Liver (tissue), 9 donors: Measurements from ENCODE around the gene PIEZO2. TPM values are rescaled to one million over a fixed set of nuclear protein-coding genes. Genes with fewer than 3 reads are reported as not detected.

Experiments
- DNase-seq: peaks from one replicate; pipeline ENCODE4 v3.0.0-alpha.2; 2017; ENCODE audit warnings: low spot score
- H3K27ac ChIP-seq, 2 donors: one replicate each; pipeline ENCODE4 v1.7.0; 2013; ENCODE audit warnings: inconsistent platforms in 2 of 2, low read length in 2 of 2, control low read depth in 1 of 2, low read depth in 1 of 2, mild to moderate bottlenecking in 1 of 2
- H3K27me3 ChIP-seq, 4 donors: one replicate each; pipeline versions ENCODE4 v1.6.1 to v1.7.0; 2013; ENCODE audit warnings: low read length in 3 of 4, inconsistent platforms in 1 of 4, mild to moderate bottlenecking in 1 of 4, moderate library complexity in 1 of 4; ENCODE audit not compliant: control insufficient read depth in 4 of 4, insufficient read depth in 4 of 4
- H3K36me3 ChIP-seq, 4 donors: one replicate each; pipeline versions ENCODE4 v1.6.1 to v1.7.0; 2013; ENCODE audit warnings: low read length in 3 of 4, mild to moderate bottlenecking in 3 of 4, low read depth in 1 of 4, moderate library complexity in 1 of 4; ENCODE audit not compliant: control insufficient read depth in 4 of 4, insufficient read depth in 3 of 4
- H3K4me1 ChIP-seq, 4 donors: one replicate each; pipeline versions ENCODE4 v1.6.1 to v1.7.0; 2013; ENCODE audit warnings: low read length in 3 of 4, mild to moderate bottlenecking in 3 of 4, moderate library complexity in 1 of 4; ENCODE audit not compliant: control insufficient read depth in 4 of 4, insufficient read depth in 4 of 4
- H3K4me3 ChIP-seq, 3 donors: one replicate each; pipeline versions ENCODE4 v1.6.1 to v1.7.0; 2013; ENCODE audit warnings: low read length in 3 of 3, control low read depth in 1 of 3, low read depth in 1 of 3, mild to moderate bottlenecking in 1 of 3
- H3K9ac ChIP-seq, 2 donors: one replicate each; pipeline ENCODE4 v1.7.0; 2013; ENCODE audit warnings: low read length in 2 of 2, mild to moderate bottlenecking in 2 of 2, moderate library complexity in 2 of 2, control low read depth in 1 of 2, low read depth in 1 of 2
- H3K9me3 ChIP-seq, 4 donors: one replicate each; pipeline versions ENCODE4 v1.6.1 to v1.7.0; 2013; ENCODE audit warnings: low read length in 3 of 4; ENCODE audit not compliant: control insufficient read depth in 4 of 4
- EGR1 ChIP-seq, 2 donors: IDR thresholded peaks; 2 replicates each; pipeline ENCODE4 v1.6.1; 2016 to 2018; ENCODE audit warnings: antibody characterized with exemption in 2 of 2, low read depth in 2 of 2
- FOXA1 ChIP-seq: IDR thresholded peaks from 2 replicates; pipeline ENCODE4 v1.6.1; 2016; ENCODE audit warnings: antibody characterized with exemption
- FOXA2 ChIP-seq: IDR thresholded peaks from 2 replicates; pipeline ENCODE4 v1.6.1; 2016; ENCODE audit warnings: antibody characterized with exemption
- GABPA ChIP-seq, 2 donors: IDR thresholded peaks in 1 of 2; conservative IDR thresholded peaks in 1 of 2; 2 replicates each; pipeline ENCODE4 v1.6.1; 2016; ENCODE audit warnings: antibody characterized with exemption in 2 of 2, mild to moderate bottlenecking in 1 of 2, moderate library complexity in 1 of 2
- HNF4A ChIP-seq, 2 donors: conservative IDR thresholded peaks; 2 replicates each; pipeline ENCODE4 v1.6.1; 2016; ENCODE audit warnings: antibody characterized with exemption in 2 of 2, mild to moderate bottlenecking in 2 of 2
- HNF4G ChIP-seq: IDR thresholded peaks from 2 replicates; pipeline ENCODE4 v1.6.1; 2016; ENCODE audit warnings: antibody characterized with exemption
- JUND ChIP-seq, 2 donors: IDR thresholded peaks; 2 replicates each; pipeline ENCODE4 v1.6.1; 2016; ENCODE audit warnings: antibody characterized with exemption in 2 of 2
- NR2F2 ChIP-seq: IDR thresholded peaks from 2 replicates; pipeline ENCODE4 v1.6.1; 2016; ENCODE audit warnings: antibody characterized with exemption
- RAD21 ChIP-seq, 2 donors: IDR thresholded peaks; 2 replicates each; pipeline ENCODE4 v1.6.1; 2016; ENCODE audit warnings: antibody characterized with exemption in 2 of 2, mild to moderate bottlenecking in 2 of 2
- RXRA ChIP-seq, 2 donors: IDR thresholded peaks; 2 replicates each; pipeline ENCODE4 v1.6.1; 2017 to 2018; ENCODE audit warnings: antibody characterized with exemption in 2 of 2, mild to moderate bottlenecking in 1 of 2
- SP1 ChIP-seq: IDR thresholded peaks from 2 replicates; pipeline ENCODE4 v1.6.1; 2018; ENCODE audit warnings: antibody characterized with exemption, mild to moderate bottlenecking
- TAF1 ChIP-seq: conservative IDR thresholded peaks from 2 replicates; pipeline ENCODE4 v1.6.1; 2016; ENCODE audit warnings: antibody characterized with exemption, mild to moderate bottlenecking
- WGBS: extraction: QIAGEN DNeasy Blood & Tissue Kit; methylation state at CpG from one replicate; pipeline ENCODE4 v1.1.7; 2013; 5-methylcytosine and 5-hydroxymethylcytosine counted together
- polyA plus RNA-seq, 2 donors: library from polyadenylated mRNA; stranded (reverse) in 1 of 2; unstranded in 1 of 2; fragments of 200-250 nt in 1 of 2; fragments of >200 nt in 1 of 2; fragmentation: Nextera tagmentation in 1 of 2; extraction: Ambion mirVana in 1 of 2; gene quantifications; one replicate each; pipeline versions ENCODE4 v1.2.1 to v1.2.3, GENCODE V29; 2013 to 2015
- total RNA-seq, 2 donors: library from RNA; depleted of rRNA; stranded (reverse); fragments of >200 nt; gene quantifications; one replicate each; pipeline ENCODE4 v1.2.3, GENCODE V29; 2014
- TF ChIP-seq, protein P1 (sequence below): IDR thresholded peaks from 2 replicates; pipeline ENCODE4 v1.6.1; 2016; ENCODE audit warnings: antibody characterized with exemption
- TF ChIP-seq, protein P2 (sequence below): IDR thresholded peaks from 2 replicates; pipeline ENCODE4 v1.6.1; 2016; ENCODE audit warnings: antibody characterized with exemption
- TF ChIP-seq, protein P3 (sequence below): IDR thresholded peaks from 2 replicates; pipeline ENCODE4 v1.6.1; 2016; ENCODE audit warnings: antibody characterized with exemption
- TF ChIP-seq, protein P4 (sequence below): IDR thresholded peaks from 2 replicates; pipeline ENCODE4 v1.6.1; 2016; ENCODE audit warnings: antibody characterized with exemption, mild to moderate bottlenecking
- TF ChIP-seq, protein P5 (sequence below): fragments of 150-350 bp; IDR thresholded peaks from 2 replicates; pipeline ENCODE4 v1.5.1; 2017; ENCODE audit warnings: improper control_type of control experiment, low read depth, low read length; ENCODE audit not compliant: missing input control
- donor health status: healthy.
- donor health status: healthy.
- donor health status: healthy.
- donor health status: healthy.
- donor health status: healthy.

Gene PIEZO2
- total and polyA plus RNA-seq, 4 donors, result 1.1 to 12.3 (median 4.8) TPM

DNA sequence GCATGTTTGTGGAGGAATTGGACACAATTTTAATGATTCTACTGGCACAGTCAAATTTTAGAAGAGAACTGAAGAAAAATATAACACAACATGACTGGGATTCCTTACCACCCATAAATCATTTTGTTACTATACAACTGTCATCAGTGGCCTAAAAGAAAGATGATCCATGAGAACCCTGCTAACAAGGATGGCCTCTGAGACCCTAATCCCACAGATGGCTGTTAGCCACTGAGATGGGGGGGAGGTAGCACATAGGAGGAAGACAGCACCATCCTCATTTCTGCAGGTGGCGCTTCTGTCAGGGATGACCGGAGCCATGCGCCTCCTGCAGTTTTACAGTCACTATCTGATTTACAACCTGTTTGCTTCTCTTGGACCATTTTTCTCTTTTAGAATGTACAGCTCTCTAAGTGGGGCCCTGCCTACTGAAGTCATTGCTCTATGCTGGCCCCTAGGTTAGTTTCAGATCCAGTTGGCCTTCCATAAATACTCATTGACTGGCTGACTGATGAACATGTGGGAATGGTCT is 343.7 kb downstream of the PIEZO2 start:
- Histone ChIP-seq H3K27ac (no peak overlapping the region), H3K9me3 (no peaks in the 10 kb centered on the region), H3K9ac (no peak overlapping the region), H3K36me3 (peaks cover 0 to 14% (median 1%) of the 10 kb centered on the region in 4 donors), H3K27me3 (no peaks in the 10 kb centered on the region), H3K4me3 (no peak overlapping the region), H3K4me1 (no peaks in the 10 kb centered on the region)
- 97% methylated on average over 3 of the region's 3 CpGs for WGBS
- TF ChIP-seq, protein P1, sequence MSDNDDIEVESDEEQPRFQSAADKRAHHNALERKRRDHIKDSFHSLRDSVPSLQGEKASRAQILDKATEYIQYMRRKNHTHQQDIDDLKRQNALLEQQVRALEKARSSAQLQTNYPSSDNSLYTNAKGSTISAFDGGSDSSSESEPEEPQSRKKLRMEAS, result no peak
- no peak for TF ChIP-seq GABPA (IDR thresholded peaks at IDR 0.05 in 1 of 2, conservative IDR thresholded peaks at IDR 0.05 in 1 of 2)
- no peak for TF ChIP-seq FOXA2
- TF ChIP-seq, protein P2, sequence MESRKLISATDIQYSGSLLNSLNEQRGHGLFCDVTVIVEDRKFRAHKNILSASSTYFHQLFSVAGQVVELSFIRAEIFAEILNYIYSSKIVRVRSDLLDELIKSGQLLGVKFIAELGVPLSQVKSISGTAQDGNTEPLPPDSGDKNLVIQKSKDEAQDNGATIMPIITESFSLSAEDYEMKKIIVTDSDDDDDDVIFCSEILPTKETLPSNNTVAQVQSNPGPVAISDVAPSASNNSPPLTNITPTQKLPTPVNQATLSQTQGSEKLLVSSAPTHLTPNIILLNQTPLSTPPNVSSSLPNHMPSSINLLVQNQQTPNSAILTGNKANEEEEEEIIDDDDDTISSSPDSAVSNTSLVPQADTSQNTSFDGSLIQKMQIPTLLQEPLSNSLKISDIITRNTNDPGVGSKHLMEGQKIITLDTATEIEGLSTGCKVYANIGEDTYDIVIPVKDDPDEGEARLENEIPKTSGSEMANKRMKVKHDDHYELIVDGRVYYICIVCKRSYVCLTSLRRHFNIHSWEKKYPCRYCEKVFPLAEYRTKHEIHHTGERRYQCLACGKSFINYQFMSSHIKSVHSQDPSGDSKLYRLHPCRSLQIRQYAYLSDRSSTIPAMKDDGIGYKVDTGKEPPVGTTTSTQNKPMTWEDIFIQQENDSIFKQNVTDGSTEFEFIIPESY, result no peak
- no peak for TF ChIP-seq HNF4A (conservative IDR thresholded peaks at IDR 0.05)
- TF ChIP-seq RXRA (IDR thresholded peaks at IDR 0.05), result no peak
- no peak for TF ChIP-seq EGR1 (IDR thresholded peaks at IDR 0.05; ENCODE audit: low read depth in 2 of 2)
- no peak for TF ChIP-seq SP1
- TF ChIP-seq, protein P3, sequence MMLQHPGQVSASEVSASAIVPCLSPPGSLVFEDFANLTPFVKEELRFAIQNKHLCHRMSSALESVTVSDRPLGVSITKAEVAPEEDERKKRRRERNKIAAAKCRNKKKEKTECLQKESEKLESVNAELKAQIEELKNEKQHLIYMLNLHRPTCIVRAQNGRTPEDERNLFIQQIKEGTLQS, result no peak
- TF ChIP-seq, protein P4, sequence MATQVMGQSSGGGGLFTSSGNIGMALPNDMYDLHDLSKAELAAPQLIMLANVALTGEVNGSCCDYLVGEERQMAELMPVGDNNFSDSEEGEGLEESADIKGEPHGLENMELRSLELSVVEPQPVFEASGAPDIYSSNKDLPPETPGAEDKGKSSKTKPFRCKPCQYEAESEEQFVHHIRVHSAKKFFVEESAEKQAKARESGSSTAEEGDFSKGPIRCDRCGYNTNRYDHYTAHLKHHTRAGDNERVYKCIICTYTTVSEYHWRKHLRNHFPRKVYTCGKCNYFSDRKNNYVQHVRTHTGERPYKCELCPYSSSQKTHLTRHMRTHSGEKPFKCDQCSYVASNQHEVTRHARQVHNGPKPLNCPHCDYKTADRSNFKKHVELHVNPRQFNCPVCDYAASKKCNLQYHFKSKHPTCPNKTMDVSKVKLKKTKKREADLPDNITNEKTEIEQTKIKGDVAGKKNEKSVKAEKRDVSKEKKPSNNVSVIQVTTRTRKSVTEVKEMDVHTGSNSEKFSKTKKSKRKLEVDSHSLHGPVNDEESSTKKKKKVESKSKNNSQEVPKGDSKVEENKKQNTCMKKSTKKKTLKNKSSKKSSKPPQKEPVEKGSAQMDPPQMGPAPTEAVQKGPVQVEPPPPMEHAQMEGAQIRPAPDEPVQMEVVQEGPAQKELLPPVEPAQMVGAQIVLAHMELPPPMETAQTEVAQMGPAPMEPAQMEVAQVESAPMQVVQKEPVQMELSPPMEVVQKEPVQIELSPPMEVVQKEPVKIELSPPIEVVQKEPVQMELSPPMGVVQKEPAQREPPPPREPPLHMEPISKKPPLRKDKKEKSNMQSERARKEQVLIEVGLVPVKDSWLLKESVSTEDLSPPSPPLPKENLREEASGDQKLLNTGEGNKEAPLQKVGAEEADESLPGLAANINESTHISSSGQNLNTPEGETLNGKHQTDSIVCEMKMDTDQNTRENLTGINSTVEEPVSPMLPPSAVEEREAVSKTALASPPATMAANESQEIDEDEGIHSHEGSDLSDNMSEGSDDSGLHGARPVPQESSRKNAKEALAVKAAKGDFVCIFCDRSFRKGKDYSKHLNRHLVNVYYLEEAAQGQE, result no peak
- no peak for TF ChIP-seq TAF1
- TF ChIP-seq NR2F2, result no peak
- no peak for TF ChIP-seq RAD21 (IDR thresholded peaks at IDR 0.05)
- no peak for TF ChIP-seq HNF4G
- no peak for DNase-seq

DNA sequence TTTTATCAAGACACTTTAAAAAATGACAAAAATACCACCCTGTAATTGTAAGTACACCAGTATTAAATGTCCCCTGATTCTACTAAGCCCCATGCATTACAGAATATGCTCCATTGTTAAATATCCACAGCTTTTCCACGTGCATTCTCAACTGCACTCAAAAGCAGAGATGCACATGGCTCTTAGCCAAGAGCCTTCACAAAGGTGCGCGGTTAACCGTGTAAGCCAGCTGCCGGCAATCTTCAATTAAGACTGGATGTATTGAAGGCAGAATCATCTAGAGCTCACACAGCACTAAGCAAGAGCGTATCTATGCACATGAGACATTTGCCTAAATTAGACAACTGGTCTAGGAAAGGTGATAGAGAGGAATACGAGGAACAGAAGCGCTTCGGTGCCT is 345.2 kb downstream of the PIEZO2 start:
- no peaks in the 10 kb centered on the region for H3K27me3 ChIP-seq
- no peak overlapping the region for H3K4me3 ChIP-seq
- H3K36me3 ChIP-seq, result peaks cover 0 to 20% (median 1%) of the 10 kb centered on the region in 4 donors
- no peaks in the 10 kb centered on the region for H3K4me1 ChIP-seq
- H3K9ac ChIP-seq, result no peak overlapping the region
- DNase-seq, result no peak
- H3K27ac ChIP-seq, result no peak overlapping the region
- H3K9me3 ChIP-seq, result no peaks in the 10 kb centered on the region
- WGBS, result 94% methylated on average over 9 of the region's 9 CpGs
- TF ChIP-seq, protein P4, result no peak
- TF ChIP-seq HNF4A (conservative IDR thresholded peaks at IDR 0.05) (no peak), FOXA1 (no peak), RAD21 (IDR thresholded peaks at IDR 0.05) (no peak), JUND (IDR thresholded peaks at IDR 0.05) (no peak), RXRA (IDR thresholded peaks at IDR 0.05) (no peak), NR2F2 (no peak)
- TF ChIP-seq, protein P1, result no peak
- TF ChIP-seq, protein P3, result no peak
- TF ChIP-seq, protein P5, sequence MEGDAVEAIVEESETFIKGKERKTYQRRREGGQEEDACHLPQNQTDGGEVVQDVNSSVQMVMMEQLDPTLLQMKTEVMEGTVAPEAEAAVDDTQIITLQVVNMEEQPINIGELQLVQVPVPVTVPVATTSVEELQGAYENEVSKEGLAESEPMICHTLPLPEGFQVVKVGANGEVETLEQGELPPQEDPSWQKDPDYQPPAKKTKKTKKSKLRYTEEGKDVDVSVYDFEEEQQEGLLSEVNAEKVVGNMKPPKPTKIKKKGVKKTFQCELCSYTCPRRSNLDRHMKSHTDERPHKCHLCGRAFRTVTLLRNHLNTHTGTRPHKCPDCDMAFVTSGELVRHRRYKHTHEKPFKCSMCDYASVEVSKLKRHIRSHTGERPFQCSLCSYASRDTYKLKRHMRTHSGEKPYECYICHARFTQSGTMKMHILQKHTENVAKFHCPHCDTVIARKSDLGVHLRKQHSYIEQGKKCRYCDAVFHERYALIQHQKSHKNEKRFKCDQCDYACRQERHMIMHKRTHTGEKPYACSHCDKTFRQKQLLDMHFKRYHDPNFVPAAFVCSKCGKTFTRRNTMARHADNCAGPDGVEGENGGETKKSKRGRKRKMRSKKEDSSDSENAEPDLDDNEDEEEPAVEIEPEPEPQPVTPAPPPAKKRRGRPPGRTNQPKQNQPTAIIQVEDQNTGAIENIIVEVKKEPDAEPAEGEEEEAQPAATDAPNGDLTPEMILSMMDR, result no peak
- TF ChIP-seq, protein P2, result no peak
